Stimulated activated CD4-positive, alpha-beta T cell treated with anti-CD3 and anti-CD28 coated beads, Interleukin-15, amount 100 ng/mL, for 48 hours (primary cell): Measurements from ENCODE around the gene MST1.
"Not testable (repeated sequence)": the region's sequence is repeated elsewhere in the genome, so short reads cannot be mapped to it uniquely, and the experiment has no call there.

Source experiments
- DNase-seq, 2 donors: peaks; one replicate each; pipeline ENCODE4 v3.0.0-alpha.2; 2020; ENCODE audit warnings: low read depth in 2 of 2

Gene MST1

DNA sequence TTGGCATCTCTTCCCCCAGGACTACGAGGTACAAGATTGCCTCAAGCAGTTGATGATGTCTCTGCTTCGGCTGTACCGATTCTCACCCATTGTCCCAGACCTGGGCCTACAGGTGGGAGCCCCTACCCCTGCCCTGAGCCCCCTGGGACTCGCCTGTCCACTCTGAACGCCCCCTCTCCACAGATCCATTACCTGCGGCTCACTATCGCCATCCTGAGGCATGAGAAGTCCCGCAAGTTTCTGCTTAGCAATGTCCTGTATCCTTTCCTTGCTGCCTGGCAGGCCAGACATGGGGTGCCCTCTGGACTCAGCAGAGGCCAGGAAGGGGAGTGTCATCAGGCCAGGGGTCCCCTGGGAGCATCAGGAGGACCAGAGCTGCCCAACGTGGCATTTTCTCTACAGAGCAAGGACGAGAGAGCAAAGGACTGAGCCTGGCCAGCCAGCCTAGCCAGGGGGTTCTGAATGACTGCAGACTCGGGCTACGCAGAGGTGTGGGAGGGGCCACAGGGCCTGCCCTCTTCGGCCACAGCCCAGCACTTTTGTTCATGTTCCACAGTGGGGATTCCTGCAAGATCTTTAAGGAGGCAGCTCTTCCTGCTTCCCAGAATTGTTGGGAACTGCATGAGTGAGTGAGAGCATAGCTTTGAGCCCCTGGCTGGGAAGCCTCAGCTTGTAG, 11.3 kb upstream of the MST1 start:
- DNase-seq = no peak

DNA sequence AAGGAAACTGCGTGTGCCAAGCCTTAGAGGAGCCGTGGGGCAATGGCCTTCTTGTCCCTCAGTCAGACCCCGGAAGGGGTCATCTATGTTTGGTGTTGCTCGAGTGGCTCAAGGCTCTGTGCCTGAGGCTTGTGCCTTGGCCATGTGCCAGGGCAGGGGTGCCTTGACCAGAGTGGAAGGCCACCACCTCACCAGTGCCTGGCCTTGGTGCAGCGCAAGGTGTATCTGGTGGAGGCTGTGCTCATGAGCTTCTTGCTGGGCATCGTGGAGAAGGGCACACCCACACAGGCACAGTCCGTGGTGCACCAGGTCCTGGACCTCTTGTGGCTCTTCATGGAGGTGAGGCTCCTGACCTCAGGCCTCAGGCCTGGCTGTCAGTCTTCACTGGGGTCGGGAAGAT, 10.7 kb upstream of the MST1 start:
- no peak for DNase-seq

DNA sequence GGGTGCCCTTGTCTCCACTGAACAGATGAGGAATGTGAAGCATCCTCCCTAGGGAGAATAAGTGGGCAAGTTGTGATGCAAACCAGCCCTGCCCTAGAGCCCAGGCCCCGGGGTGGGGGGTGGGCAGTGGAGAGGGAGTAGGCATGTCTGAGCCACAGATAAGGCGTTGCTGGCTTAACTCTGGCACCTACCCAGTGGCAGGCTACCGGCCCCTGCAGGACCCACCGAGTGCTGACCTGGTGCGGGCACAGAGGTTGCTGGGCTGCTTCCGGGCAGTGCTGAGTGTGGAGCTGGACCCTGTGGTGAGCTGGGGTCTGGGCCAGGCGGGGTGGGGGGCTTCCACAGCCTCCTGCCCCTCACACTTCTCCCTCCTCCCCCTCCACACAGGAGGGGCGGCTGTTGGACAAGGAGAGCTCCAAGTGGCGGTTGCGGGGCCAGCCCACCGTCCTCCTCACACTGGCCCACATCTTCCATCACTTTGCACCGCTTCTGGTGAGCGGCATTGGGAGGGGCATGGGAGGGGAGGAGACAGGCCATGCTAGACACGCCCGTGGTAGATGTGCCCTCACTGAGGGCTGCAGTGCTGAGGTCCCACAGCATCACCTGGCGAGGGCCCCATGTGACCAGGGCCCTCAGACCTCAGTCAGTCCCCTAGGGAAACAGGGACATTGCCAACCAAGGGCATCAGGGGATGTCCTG, 10.2 kb upstream of the MST1 start:
- DNase-seq = no peak

DNA sequence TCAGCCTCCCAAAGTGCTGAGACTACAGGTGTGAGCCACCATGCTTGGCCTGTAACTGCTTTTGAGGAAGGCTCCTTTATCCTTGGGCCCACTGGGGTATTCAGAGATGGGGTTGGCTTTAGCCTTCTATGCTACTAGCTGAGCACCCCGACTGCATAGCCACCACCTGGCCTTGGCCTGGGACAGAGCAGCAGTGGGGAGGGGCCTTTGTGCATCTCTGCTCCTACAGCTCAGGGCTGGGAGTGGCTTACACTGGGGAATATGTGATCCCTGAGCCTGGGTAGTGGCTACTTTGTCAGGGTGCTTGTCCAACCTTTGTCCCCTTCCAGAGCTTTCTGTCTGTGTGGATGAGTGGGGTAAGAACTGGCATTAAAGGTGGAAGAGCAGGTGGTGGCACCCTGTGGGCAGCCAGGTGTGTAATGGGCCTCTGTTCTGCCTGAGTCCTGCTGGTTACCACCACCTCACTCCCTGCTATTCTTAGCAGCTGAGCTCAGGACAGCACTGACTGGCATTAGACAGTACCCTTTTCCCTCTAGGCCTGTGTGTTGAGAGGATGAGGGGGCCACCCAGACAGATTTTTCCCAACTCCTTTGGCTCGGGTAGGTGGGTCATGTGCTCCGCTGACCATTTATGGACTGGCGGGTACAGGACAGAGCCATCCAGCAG, 6.2 kb upstream of the MST1 start:
- DNase-seq = not testable (repeated sequence)

GRCh38 chr3:49694409-49695070, 5.3 kb upstream of the MST1 start:
- DNase-seq = not testable (repeated sequence)

GRCh38 chr3:49691481-49691880, 2.2 kb upstream of the MST1 start:
- not testable (repeated sequence) for DNase-seq

DNA sequence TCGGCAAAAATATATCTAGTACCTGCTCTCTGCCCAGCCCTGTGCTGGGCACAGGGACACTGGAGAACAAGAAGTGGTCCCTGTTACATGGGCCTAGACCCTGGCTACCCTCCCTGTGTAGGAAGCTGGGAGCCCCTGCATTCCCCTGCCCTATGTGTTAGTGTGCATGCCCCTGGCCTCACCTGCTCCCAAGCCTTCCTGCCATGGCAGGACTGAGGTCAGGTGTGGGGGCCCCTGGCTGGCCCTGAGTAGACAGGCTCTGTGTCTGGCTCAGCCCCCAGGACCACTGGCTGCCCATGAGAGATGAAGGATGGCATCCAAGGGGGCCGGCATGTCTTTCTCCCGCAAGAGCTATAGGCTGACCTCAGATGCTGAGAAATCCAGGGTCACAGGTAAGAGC, 1.6 kb upstream of the MST1 start:
- not testable (repeated sequence) for DNase-seq

DNA sequence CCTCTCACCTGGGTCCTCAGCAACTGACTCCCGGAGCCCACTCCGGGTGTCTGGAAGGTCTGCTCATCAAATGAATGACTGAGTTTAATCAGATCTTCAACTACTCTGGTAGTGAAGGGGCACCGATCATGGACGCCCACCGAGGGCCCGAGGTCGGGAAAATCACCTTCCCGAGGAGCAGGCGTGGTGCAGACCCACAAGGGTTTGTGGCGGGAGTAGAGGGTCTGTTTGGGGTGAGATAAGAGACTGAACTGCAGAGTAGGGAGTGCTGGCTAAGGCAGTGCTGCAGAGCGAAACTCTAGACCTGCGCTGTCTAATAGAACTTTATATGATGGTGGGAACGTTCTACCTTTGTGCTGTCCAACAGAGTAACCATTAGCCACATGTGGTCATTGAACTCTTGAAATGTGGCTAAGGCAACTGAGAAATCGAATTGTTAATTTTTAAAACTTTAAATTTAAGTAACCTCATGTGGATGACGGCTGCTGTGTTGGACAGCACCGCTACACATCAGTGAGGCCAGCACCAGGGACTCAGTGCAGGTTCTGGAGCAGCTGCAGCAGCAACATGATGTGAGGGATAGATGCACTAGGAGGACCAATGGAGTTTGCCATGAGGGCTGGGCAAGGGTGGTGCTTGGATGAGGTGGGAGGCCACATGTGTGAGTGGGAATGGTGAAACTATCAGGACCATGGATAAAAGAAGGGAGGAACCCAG, 792 bp upstream of the MST1 start:
- DNase-seq = not testable (repeated sequence)

DNA sequence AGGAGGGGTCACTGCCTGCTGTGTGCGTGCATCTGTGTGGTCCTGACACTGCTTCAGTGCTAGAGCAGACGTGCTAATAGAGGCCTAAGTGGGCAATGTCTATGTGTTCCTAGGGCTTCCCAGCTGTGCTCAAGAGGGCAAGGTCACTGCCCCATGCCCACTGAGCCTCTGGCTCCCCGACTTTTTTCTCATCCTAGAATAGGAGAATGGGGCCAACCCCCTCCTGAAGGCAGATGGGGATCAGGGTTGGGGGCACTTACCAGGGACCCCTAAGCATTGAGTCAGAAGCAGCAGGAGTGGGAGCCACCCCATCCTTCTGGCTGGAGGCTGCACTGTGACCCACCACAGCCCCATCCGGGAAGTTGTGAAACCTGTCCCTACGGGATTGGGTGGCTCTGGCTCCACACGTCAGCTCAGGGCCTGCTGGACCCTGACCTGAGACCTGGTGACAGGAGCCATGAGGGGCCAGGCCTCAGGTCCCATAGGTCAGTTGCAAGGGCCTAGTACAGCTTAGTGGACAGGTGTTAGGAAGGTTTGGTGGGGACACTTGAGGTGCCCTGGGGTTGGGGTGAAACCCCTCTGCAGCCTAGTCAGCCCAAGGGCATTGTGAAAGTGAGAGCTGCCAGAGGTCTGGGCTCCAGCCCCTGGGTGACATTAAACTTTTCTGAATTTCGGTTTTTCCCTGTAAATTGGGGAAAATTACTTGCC, 782 bp downstream of the MST1 start:
- not testable (repeated sequence) for DNase-seq

DNA sequence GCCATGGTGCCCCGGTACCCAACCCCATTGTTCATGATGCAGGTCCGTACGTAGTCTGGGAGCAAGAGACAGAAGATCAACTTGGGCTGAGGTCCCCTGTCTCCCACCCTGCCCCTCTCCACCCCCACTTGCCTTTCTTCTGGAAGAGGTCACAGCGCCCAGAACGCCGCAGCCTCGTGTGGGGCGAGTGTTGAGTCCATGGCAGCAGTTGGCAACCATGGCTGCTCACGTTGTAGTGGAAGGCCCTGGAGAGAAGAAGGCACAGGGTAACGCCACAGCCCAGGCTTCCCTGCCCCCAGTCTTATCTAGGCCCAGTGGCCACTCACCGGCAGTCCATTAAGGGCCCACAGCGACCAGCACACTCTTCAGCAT, 1.9 kb downstream of the MST1 start:
- not testable (repeated sequence) for DNase-seq

DNA sequence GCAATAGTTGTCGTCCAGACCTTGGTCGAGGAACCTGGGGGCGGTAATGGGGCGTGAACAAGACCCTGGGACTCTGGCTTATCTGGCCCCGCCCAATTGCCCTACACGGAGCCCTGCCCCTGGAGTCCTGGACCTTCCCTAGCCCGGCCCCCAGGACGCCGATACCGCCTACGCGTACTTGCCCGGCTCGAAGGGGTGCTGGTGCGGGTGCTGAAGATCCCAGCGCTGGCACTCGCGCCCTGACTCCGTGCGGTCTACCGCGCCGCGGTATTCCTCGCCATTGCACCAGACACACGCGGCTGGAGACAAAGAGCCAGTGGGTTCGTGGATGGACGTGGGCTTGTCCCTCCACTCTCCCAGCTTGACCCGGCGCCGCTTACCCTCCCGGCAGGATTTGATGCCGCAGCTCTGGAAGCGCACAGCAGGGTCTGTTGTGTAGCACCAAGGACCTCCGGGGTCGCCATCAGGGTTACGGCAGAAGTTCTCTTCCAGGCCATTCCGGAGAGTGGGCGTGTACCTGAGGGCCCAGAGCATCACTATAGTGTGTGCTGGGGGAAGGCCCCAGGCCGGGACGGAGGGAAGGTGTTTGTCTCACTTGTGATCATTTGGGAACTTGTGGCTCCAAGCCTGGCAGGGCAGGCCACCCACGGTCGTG, 2.4 kb downstream of the MST1 start:
- not testable (repeated sequence) for DNase-seq

GRCh38 chr3:49686346-49686745, 2.9 kb downstream of the MST1 start:
- not testable (repeated sequence) for DNase-seq

DNA sequence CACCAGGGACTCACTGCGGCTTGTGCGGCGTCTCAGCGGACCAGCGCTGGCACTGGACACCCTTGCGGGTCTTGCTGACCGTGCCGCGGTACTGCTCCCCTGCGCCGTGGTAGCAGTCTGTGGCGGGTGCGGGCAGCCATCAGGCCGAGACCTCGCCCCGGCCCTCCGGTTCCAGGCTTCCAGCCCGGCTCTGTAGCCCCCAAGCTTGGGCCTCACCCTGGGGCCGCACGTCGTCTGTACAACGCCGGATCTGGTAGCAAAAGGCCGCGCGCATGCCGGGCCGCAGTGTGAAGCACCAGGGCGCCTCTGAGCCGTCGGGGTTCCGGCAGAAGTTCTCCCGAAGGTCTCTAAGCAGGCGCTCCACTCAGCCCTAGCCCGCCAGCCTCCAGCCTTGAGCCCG, 3.4 kb downstream of the MST1 start:
- not testable (repeated sequence) for DNase-seq

DNA sequence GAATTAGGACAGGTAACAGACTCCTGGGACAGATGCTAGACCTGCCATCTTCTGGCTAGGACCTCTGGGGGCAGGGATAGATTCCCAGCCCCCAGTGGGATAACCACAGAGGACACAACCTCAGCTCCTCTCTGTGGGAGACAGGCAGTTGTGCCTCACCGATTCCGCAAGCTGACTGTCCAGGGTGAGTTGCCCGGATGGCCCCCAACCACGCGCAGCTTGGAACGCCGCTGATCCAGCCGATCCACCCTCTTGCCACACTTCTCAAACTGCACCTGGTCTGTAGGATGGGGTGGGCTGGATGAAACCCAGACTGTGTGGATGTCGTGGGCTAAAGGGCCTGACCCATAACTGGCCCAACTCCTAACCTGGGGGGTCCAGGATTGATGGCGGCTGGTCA, 4.2 kb downstream of the MST1 start:
- not testable (repeated sequence) for DNase-seq

- not testable (repeated sequence) for DNase-seq
Measured at GRCh38 chr3:49684453-49684852, 4.8 kb downstream of the MST1 start.

DNA sequence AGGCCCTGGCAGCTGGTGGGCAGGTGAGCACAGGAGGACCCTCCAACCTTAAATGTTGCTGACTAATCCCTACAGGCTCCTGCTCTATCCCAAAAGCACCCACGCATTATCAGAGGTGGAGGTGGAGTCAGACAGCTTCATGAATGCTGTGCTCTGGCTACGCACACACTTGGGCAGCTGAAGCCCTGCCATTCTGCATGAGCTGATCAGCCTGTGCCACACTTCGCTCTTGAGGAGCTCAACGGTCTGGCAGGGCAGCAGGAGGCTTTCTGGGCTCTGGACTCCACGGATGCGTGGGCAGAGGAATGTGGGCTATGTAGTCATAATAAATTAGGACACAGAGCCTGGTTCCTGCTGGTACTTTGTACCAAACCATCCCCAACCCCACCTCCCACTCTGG, 6.1 kb downstream of the MST1 start:
- DNase-seq = no peak

- no peak for DNase-seq
Measured at GRCh38 chr3:49681543-49681942, 7.7 kb downstream of the MST1 start.

DNA sequence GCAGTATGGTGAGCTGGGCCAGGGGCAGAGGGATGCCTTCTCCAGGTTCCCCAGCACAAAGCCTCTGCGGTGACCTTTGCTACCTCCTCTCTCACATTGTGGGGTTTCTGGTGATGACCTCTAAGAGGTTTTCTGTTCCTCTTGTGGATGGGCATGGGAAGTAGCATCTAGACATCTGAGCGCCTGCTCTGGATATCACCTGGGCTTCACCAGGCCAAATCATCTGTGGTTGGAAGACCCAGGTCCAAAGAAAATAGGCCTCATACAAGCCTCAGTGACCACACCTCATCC, 8.1 kb downstream of the MST1 start:
- DNase-seq = no peak

GRCh38 chr3:49680493-49681231, 8.6 kb downstream of the MST1 start:
- DNase-seq = no peak

- DNase-seq = no peak
Measured at GRCh38 chr3:49675912-49676311, 13.4 kb downstream of the MST1 start.
